ENCODE data around the gene WDR36. TPM values are rescaled to one million over a fixed set of nuclear protein-coding genes. Genes with fewer than 3 reads are reported as not detected.

The WDR36 gene
- polyA plus RNA-seq, 1 experiment: 56.1 TPM

DNA sequence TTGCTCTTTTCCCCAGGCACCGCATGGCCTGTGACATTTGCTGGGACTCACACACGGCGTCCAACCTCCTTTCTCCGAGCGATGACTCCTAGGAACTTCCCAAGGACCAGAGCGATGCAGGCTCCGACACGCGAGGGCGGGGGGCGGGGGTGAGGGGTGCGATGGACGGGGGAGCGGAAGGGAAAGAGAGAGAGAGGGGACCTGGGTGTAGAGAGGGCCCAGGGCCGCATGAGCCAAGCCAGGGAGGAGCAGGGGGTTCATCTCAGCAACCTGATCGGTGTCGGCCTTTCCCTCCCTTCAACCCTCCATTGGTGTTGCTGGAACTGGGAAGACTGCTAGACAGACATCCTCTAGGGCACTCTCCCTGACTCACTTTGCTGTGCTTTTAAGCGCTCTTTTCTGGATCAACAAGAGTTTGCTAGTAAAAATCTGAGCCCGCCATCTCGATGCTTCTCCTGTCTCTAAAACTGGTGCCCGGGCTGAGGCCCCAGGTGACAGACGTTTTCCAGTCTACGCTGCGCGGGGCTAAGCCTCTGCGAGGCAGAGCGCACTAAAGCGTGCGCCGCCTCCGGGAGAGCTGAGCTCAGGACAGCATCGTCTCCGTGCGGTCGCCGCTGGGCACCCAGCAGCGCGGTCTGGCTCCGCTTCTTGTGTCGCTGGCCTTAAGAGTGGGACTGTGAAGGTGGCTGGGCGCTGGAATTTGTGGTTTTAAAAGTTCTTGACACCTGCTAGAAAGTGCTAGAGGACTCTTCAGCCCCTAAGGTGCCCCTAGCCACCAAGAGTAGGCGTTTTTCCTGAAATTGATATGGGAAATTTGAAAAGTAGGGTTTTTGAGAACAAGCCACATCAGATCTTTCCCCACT is 21.6 kb upstream of the WDR36 start:
- no peak for DNase-seq (ENCODE audit: low read depth, low spot score)
- 0 out of 2 replicates have a peak, but pooled peaks have one; percentile 3 for TF ChIP-seq CTCF (IDR thresholded peaks at IDR 0.05; ENCODE audit: low read depth, low read length)
- Histone ChIP-seq H3K4me3 (ENCODE audit: low read depth, low read length) (no peak overlapping the region), H3K27me3 (ENCODE audit: control insufficient read depth, insufficient read depth, low read length) (no peaks in the 10 kb centered on the region), H3K27ac (ENCODE audit: low read depth, low read length) (peak overlapping the region; percentile 40), H3K9me3 (ENCODE audit: control insufficient read depth, insufficient read depth, low read length) (no peaks in the 10 kb centered on the region)
- CTCF ChIA-PET: no interaction called here
- POLR2A ChIA-PET: no interaction called here

GRCh38 chr5:111071413-111071812 is 20.7 kb upstream of the WDR36 start, which contains the start of gene TSLP:
Gene TSLP (plus strand): TSS chr5:111071713. CDS start chr5:111071891, 178 bp downstream.
- Histone ChIP-seq H3K9me3 (ENCODE audit: control insufficient read depth, insufficient read depth, low read length) (no peaks in the 10 kb centered on the region), H3K27ac (ENCODE audit: low read depth, low read length) (no peak within 1 kb of the TSS), H3K4me3 (ENCODE audit: low read depth, low read length) (no peak within 1 kb of the TSS), H3K27me3 (ENCODE audit: control insufficient read depth, insufficient read depth, low read length) (no peaks in the 10 kb centered on the region)
- no peak for DNase-seq (ENCODE audit: low read depth, low spot score)
- no peak for TF ChIP-seq CTCF (IDR thresholded peaks at IDR 0.05; ENCODE audit: low read depth, low read length)
- ChIA-PET CTCF (no interaction called here), POLR2A (no interaction called here)

DNA sequence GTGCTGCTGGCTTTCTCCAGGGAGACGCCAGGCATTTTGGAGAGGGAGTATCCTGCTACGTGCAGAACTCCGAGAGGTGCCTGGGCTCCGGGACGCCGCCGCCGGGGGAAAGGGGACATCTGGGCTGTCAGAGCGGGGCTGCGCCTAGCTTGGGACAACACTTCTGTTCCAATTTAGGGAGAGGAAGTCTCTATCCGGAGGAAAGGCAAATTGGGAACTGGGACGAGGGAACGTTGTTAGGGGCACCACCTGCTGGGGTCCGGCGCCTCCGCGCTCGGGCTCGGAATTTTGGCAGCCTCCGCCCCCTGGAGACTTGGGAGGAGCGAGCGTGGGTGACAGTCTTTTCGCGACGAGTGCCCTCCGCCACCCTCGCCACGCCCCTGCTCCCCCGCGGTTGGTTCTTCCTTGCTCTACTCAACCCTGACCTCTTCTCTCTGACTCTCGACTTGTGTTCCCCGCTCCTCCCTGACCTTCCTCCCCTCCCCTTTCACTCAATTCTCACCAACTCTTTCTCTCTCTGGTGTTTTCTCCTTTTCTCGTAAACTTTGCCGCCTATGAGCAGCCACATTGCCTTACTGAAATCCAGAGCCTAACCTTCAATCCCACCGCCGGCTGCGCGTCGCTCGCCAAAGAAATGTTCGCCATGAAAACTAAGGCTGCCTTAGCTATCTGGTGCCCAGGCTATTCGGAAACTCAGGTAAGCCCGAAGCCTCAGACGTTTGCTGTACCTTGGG is 19.0 kb upstream of the WDR36 start:
- H3K27ac ChIP-seq (ENCODE audit: low read depth, low read length): no peak overlapping the region
- CTCF ChIA-PET: interaction anchor here (1.3 kb wide), 1 partner anchor 283 kb away, joined by 3 read pairs; no protein-coding TSS in a partner anchor
- DNase-seq (ENCODE audit: low read depth, low spot score): no peak
- no peaks in the 10 kb centered on the region for H3K9me3 ChIP-seq (ENCODE audit: control insufficient read depth, insufficient read depth, low read length)
- H3K4me3 ChIP-seq (ENCODE audit: low read depth, low read length): peak overlapping the region; percentile 67
- H3K27me3 ChIP-seq (ENCODE audit: control insufficient read depth, insufficient read depth, low read length): no peaks in the 10 kb centered on the region
- peak; percentile 37 for TF ChIP-seq CTCF (IDR thresholded peaks at IDR 0.05; ENCODE audit: low read depth, low read length)
- POLR2A ChIA-PET: no interaction called here

GRCh38 chr5:111074244-111074643 is 17.9 kb upstream of the WDR36 start:
- no peak overlapping the region for H3K27ac ChIP-seq (ENCODE audit: low read depth, low read length)
- H3K4me3 ChIP-seq (ENCODE audit: low read depth, low read length): peak overlapping the region; percentile 67
- TF ChIP-seq CTCF (IDR thresholded peaks at IDR 0.05; ENCODE audit: low read depth, low read length): no peak
- no peak for DNase-seq (ENCODE audit: low read depth, low spot score)
- ChIA-PET POLR2A (no interaction called here), CTCF (interaction anchor here (0.9 to 1.3 kb wide), 2 partner anchors 14 to 284 kb away, joined by 3 to 6 read pairs; no protein-coding TSS in a partner anchor)
- H3K27me3 ChIP-seq (ENCODE audit: control insufficient read depth, insufficient read depth, low read length): no peaks in the 10 kb centered on the region
- H3K9me3 ChIP-seq (ENCODE audit: control insufficient read depth, insufficient read depth, low read length): no peaks in the 10 kb centered on the region

Measured in AG04450 (cell line).